HUES64 (cell line): ENCODE measurements around the gene PTPN12.

Source experiments
- H3K27ac ChIP-seq: 2 replicates; pipeline ENCODE4 v1.7.0; 2013; ENCODE audit warnings: low read depth, low read length, inconsistent platforms
- H3K27me3 ChIP-seq: 2 replicates; pipeline ENCODE4 v1.6.1; 2013; ENCODE audit warnings: mild to moderate bottlenecking, low read length; ENCODE audit not compliant: insufficient read depth
- H3K36me3 ChIP-seq: 2 replicates; pipeline ENCODE4 v1.6.1; 2013; ENCODE audit warnings: mild to moderate bottlenecking, low read length; ENCODE audit not compliant: insufficient read depth
- H3K4me1 ChIP-seq: 2 replicates; pipeline ENCODE4 v1.6.1; 2013; ENCODE audit warnings: mild to moderate bottlenecking, low read length, moderate library complexity; ENCODE audit not compliant: insufficient read depth
- H3K4me3 ChIP-seq: 2 replicates; pipeline ENCODE4 v1.5.1; 2013; ENCODE audit warnings: mild to moderate bottlenecking, low read length, moderate library complexity
- H3K9ac ChIP-seq: 2 replicates; pipeline ENCODE4 v1.6.1; 2013; ENCODE audit warnings: mild to moderate bottlenecking, low read depth, low read length
- H3K9me3 ChIP-seq: 2 replicates; pipeline ENCODE4 v1.6.1; 2013; ENCODE audit warnings: low read depth, low read length; ENCODE audit not compliant: insufficient read depth
- WGBS: fragments of 150-250, 120-280 bp; methylation state at CpG from one replicate; pipeline ENCODE4 v1.1.7; 2013; ENCODE audit warnings: missing lambda C conversion rate; 5-methylcytosine and 5-hydroxymethylcytosine counted together

PTPN12 gene

GRCh38 chr7:77580762-77581350 is 43.8 kb downstream of the PTPN12 start:
- H3K36me3 ChIP-seq = peaks cover 87% of the 10 kb centered on the region
- WGBS = 98% methylated on average over 4 of the region's 4 CpGs

GRCh38 chr7:77587272-77587671 is 50.2 kb downstream of the PTPN12 start:
- WGBS = 100% methylated on average over 2 of the region's 2 CpGs
- Histone ChIP-seq H3K4me1 (no peaks in the 10 kb centered on the region), H3K4me3 (no peak overlapping the region), H3K27ac (no peak overlapping the region), H3K9ac (no peak overlapping the region), H3K27me3 (no peaks in the 10 kb centered on the region), H3K9me3 (no peaks in the 10 kb centered on the region), H3K36me3 (peaks cover 90% of the 10 kb centered on the region)

More at GRCh38 chr7:77580762-77581350, 43.8 kb downstream of the PTPN12 start:
- Histone ChIP-seq H3K9ac (no peak overlapping the region), H3K4me3 (no peak overlapping the region), H3K27ac (no peak overlapping the region), H3K27me3 (no peaks in the 10 kb centered on the region), H3K9me3 (no peaks in the 10 kb centered on the region), H3K4me1 (no peaks in the 10 kb centered on the region)

- Histone ChIP-seq H3K9me3 (no peaks in the 10 kb centered on the region), H3K27me3 (no peaks in the 10 kb centered on the region), H3K9ac (no peak overlapping the region), H3K36me3 (peaks cover 90% of the 10 kb centered on the region), H3K4me1 (no peaks in the 10 kb centered on the region), H3K27ac (no peak overlapping the region), H3K4me3 (no peak overlapping the region)
- 100% methylated on average over 2 of the region's 2 CpGs for WGBS
Observed at GRCh38 chr7:77600952-77601351, 63.9 kb downstream of the PTPN12 start.

- H3K36me3 ChIP-seq = peaks cover 83% of the 10 kb centered on the region
- H3K4me3 ChIP-seq = no peak overlapping the region
- H3K4me1 ChIP-seq = no peaks in the 10 kb centered on the region
- no peaks in the 10 kb centered on the region for H3K9me3 ChIP-seq
- H3K9ac ChIP-seq = no peak overlapping the region
- H3K27me3 ChIP-seq = no peaks in the 10 kb centered on the region
- H3K27ac ChIP-seq = no peak overlapping the region
Observed at GRCh38 chr7:77606562-77606961, 69.5 kb downstream of the PTPN12 start.

GRCh38 chr7:77619314-77619713 is 82.2 kb downstream of the PTPN12 start:
- peaks cover 94% of the 10 kb centered on the region for H3K36me3 ChIP-seq
- no peaks in the 10 kb centered on the region for H3K9me3 ChIP-seq
- H3K27ac ChIP-seq = no peak overlapping the region
- H3K9ac ChIP-seq = no peak overlapping the region
- no peaks in the 10 kb centered on the region for H3K27me3 ChIP-seq
- peaks cover 6% of the 10 kb centered on the region; the same call in 1 of the 2 replicates for H3K4me1 ChIP-seq
- no peak overlapping the region for H3K4me3 ChIP-seq
- 77% methylated on average over 4 of the region's 4 CpGs for WGBS

GRCh38 chr7:77626586-77627308 is 89.7 kb downstream of the PTPN12 start:
- no peak overlapping the region for H3K27ac ChIP-seq
- no peaks in the 10 kb centered on the region for H3K27me3 ChIP-seq
- no peaks in the 10 kb centered on the region for H3K4me1 ChIP-seq
- no peak overlapping the region for H3K4me3 ChIP-seq
- H3K36me3 ChIP-seq = peaks cover 86% of the 10 kb centered on the region
- no peaks in the 10 kb centered on the region for H3K9me3 ChIP-seq
- H3K9ac ChIP-seq = no peak overlapping the region
- 98% methylated on average over 6 of the region's 6 CpGs for WGBS

GRCh38 chr7:77627309-77627676 is 90.2 kb downstream of the PTPN12 start:
- H3K9me3 ChIP-seq = no peaks in the 10 kb centered on the region
- H3K4me1 ChIP-seq = no peaks in the 10 kb centered on the region
- H3K27me3 ChIP-seq = no peaks in the 10 kb centered on the region
- no peak overlapping the region for H3K27ac ChIP-seq
- H3K36me3 ChIP-seq = peaks cover 86% of the 10 kb centered on the region
- H3K4me3 ChIP-seq = no peak overlapping the region
- H3K9ac ChIP-seq = no peak overlapping the region

- Histone ChIP-seq H3K27ac (no peak overlapping the region), H3K27me3 (no peaks in the 10 kb centered on the region), H3K9me3 (no peaks in the 10 kb centered on the region), H3K36me3 (peaks cover 88% of the 10 kb centered on the region), H3K4me3 (no peak overlapping the region), H3K4me1 (no peaks in the 10 kb centered on the region), H3K9ac (no peak overlapping the region)
- WGBS = 99% methylated on average over 3 of the region's 4 CpGs
Observed at GRCh38 chr7:77629797-77630196, 92.7 kb downstream of the PTPN12 start.

GRCh38 chr7:77631820-77632219 is 94.7 kb downstream of the PTPN12 start:
- H3K9ac ChIP-seq = no peak overlapping the region
- no peak overlapping the region for H3K4me3 ChIP-seq
- no peak overlapping the region for H3K27ac ChIP-seq
- H3K27me3 ChIP-seq = no peaks in the 10 kb centered on the region
- peaks cover 91% of the 10 kb centered on the region for H3K36me3 ChIP-seq
- WGBS = 100% methylated on average over 2 of the region's 2 CpGs
- H3K9me3 ChIP-seq = no peaks in the 10 kb centered on the region
- H3K4me1 ChIP-seq = no peaks in the 10 kb centered on the region

GRCh38 chr7:77644774-77645173 is 107.7 kb downstream of the PTPN12 start:
- no peaks in the 10 kb centered on the region for H3K9me3 ChIP-seq
- H3K27ac ChIP-seq = no peak overlapping the region
- H3K9ac ChIP-seq = no peak overlapping the region
- WGBS = 95% methylated on average over 4 of the region's 4 CpGs
- no peaks in the 10 kb centered on the region for H3K27me3 ChIP-seq
- H3K4me3 ChIP-seq = no peak overlapping the region
- H3K4me1 ChIP-seq = peaks cover 3% of the 10 kb centered on the region
- H3K36me3 ChIP-seq = peaks cover 70% of the 10 kb centered on the region

- no peaks in the 10 kb centered on the region for H3K9me3 ChIP-seq
- H3K27ac ChIP-seq = no peak overlapping the region
- H3K4me3 ChIP-seq = no peak overlapping the region
- no peak overlapping the region for H3K9ac ChIP-seq
- peaks cover 6% of the 10 kb centered on the region for H3K4me1 ChIP-seq
- WGBS = 90% methylated on average over 5 of the region's 6 CpGs
- peaks cover 40% of the 10 kb centered on the region for H3K36me3 ChIP-seq
- no peaks in the 10 kb centered on the region for H3K27me3 ChIP-seq
Observed at GRCh38 chr7:77648742-77649338, 111.7 kb downstream of the PTPN12 start.
